Measurements from ENCODE around the gene MAN2B1.

DNA sequence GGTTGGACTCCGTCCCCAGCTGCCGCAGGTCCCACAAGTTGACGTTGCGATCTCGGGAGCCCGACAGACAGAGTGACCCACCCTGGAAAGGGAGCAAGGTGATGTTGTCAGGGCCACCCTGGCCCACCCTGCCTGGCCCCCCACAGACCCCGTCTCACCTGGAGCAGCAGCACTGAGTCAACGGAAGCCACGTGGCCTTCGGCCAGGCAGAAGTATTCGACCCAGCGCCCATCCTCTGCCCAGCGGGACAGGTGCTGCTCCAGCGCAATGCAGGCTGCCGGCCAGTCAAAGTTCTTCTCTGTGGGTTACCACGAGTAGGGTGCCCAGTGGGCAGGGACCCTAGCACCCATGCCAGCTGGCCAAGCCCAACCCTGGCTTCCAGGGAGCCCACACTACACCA is 28.1 kb upstream of the MAN2B1 start:
- TF ChIP-seq POLR2AphosphoS5 (IDR thresholded peaks at IDR 0.05) (no peak), POLR2A (IDR thresholded peaks at IDR 0.05) (no peak)
- TF ChIP-seq, protein P1, sequence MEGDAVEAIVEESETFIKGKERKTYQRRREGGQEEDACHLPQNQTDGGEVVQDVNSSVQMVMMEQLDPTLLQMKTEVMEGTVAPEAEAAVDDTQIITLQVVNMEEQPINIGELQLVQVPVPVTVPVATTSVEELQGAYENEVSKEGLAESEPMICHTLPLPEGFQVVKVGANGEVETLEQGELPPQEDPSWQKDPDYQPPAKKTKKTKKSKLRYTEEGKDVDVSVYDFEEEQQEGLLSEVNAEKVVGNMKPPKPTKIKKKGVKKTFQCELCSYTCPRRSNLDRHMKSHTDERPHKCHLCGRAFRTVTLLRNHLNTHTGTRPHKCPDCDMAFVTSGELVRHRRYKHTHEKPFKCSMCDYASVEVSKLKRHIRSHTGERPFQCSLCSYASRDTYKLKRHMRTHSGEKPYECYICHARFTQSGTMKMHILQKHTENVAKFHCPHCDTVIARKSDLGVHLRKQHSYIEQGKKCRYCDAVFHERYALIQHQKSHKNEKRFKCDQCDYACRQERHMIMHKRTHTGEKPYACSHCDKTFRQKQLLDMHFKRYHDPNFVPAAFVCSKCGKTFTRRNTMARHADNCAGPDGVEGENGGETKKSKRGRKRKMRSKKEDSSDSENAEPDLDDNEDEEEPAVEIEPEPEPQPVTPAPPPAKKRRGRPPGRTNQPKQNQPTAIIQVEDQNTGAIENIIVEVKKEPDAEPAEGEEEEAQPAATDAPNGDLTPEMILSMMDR (IDR thresholded peaks at IDR 0.05) = no peak
